ENCODE measurements around the gene TRIM33. TPM values are rescaled to one million over a fixed set of nuclear protein-coding genes. Genes with fewer than 3 reads are reported as not detected.
"Not testable (repeated sequence)": the region's sequence is repeated elsewhere in the genome, so short reads cannot be mapped to it uniquely, and the experiment has no call there.

The TRIM33 gene
- total RNA-seq, 4 donors from 2014 or later: 29.2 to 40.7 (median 33.7) TPM

GRCh38 chr1:114435088-114435715 is 75.8 kb downstream of the TRIM33 start:
- no peak for DNase-seq (ENCODE audit: low spot score)
- ATAC-seq (ENCODE audit: low FRiP score): no peak
- no peak for TF ChIP-seq CTCF (IDR thresholded peaks at IDR 0.05)

GRCh38 chr1:114431026-114431425 is 80.0 kb downstream of the TRIM33 start:
- DNase-seq (ENCODE audit: low spot score): no peak
- no peak for ATAC-seq (ENCODE audit: low FRiP score)
- no peak for TF ChIP-seq CTCF (IDR thresholded peaks at IDR 0.05)

DNA sequence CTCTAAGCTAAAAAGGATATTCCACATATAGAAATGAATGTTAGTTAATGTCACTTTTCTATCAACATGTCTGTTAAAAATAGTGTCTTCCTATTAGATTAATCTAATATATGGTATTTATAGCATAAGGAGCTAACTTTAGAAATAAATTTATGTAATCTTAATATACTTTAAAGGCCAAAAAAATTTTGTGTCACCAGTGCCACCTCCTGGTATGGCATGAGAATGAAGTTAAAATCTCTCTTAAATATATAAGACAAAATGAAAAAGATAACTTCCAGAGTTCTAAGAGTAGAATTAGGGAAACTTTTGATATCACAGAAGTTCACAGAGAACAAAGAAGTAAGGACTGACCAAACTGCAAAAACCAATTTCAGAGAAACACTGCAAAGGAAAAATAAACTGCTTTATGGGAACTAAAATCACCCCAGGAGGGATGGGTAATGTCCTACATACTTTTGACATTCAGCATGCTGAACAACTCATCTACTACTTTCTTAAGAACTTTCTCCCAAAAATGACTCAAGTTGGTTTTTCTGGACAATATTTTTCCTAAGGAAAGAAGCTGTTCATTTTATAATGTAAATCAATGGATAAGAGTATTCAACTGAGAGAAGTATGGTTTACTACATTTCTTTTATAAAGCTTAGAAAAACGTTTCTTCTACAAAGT is 82.8 kb downstream of the TRIM33 start:
- no peak for TF ChIP-seq CTCF (IDR thresholded peaks at IDR 0.05)
- DNase-seq (ENCODE audit: low spot score) (no peak), ATAC-seq (ENCODE audit: low FRiP score) (no peak)

GRCh38 chr1:114427612-114428011 is 83.4 kb downstream of the TRIM33 start:
- no peak for TF ChIP-seq CTCF (IDR thresholded peaks at IDR 0.05)
- ATAC-seq (ENCODE audit: low FRiP score): no peak
- DNase-seq (ENCODE audit: low spot score): no peak

- no peak for TF ChIP-seq CTCF (IDR thresholded peaks at IDR 0.05)
- DNase-seq (ENCODE audit: low spot score): no peak
- ATAC-seq (ENCODE audit: low FRiP score): no peak
Measured at GRCh38 chr1:114423455-114423854, 87.5 kb downstream of the TRIM33 start.

- ATAC-seq (ENCODE audit: low FRiP score): not testable (repeated sequence)
Measured at GRCh38 chr1:114418948-114419347, 92.1 kb downstream of the TRIM33 start.

DNA sequence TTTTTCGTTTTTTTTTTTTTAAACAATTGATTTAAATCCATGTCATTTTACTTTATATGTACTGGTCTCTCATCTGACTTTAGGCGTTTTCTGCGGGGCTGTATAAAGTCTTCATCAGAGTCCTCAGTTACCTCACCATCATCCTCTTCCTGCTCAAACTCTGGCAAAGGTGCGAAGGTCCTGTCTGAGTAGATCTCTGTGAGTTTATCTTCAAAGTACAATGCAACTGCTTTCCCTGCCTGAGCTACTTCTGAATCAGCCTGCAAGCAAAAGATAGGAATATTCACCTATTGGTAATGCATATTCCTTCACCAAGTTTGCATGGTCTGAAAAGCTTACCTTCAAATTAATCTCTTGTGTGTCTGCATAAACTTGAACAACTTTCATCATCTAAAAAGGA is 113.4 kb downstream of the TRIM33 start:
- ATAC-seq (ENCODE audit: low FRiP score) (no peak), DNase-seq (ENCODE audit: low spot score) (no peak)
- TF ChIP-seq CTCF (IDR thresholded peaks at IDR 0.05): no peak

More at GRCh38 chr1:114418948-114419347, 92.1 kb downstream of the TRIM33 start:
- not testable (repeated sequence) for DNase-seq (ENCODE audit: low spot score)

Data from omental fat pad (tissue), 4 donors.